Activated T-cell treated with anti-CD3 and anti-CD28 coated beads for 4 hours (primary cell): ENCODE results near the gene PREB.
A peak's percentile ranks its signal among the peaks of the same experiment; 100 is the strongest.
"Not testable (repeated sequence)": the region's sequence is repeated elsewhere in the genome, so short reads cannot be mapped to it uniquely, and the experiment has no call there.

ENCODE experiments used
- DNase-seq: peaks from one replicate; pipeline ENCODE4 v3.0.0-alpha.2; 2020

PREB gene

GRCh38 chr2:27133905-27134780 is at the start of gene PREB:
PREB (minus strand) TSS chr2:27134636; CDS start chr2:27134421, 215 bp downstream.
- peak; percentile 97 for DNase-seq

- no peak for DNase-seq
Observed at GRCh38 chr2:27184115-27184514, 49.7 kb upstream of the PREB start.

- DNase-seq, result no peak
Observed at GRCh38 chr2:27182346-27182745, 47.9 kb upstream of the PREB start.

GRCh38 chr2:27179344-27180000 is 45.0 kb upstream of the PREB start:
- DNase-seq, result no peak

- no peak for DNase-seq
Observed at GRCh38 chr2:27178469-27178868, 44.0 kb upstream of the PREB start.

GRCh38 chr2:27177441-27178351 is 43.3 kb upstream of the PREB start:
- no peak for DNase-seq

GRCh38 chr2:27175781-27176180 is 41.3 kb upstream of the PREB start:
- DNase-seq, result not testable (repeated sequence)

- no peak for DNase-seq
Observed at GRCh38 chr2:27175330-27175729, 40.9 kb upstream of the PREB start.

GRCh38 chr2:27174638-27175037 is 40.2 kb upstream of the PREB start:
- DNase-seq, result no peak

- DNase-seq, result no peak
Observed at GRCh38 chr2:27171351-27171848, 37.0 kb upstream of the PREB start.

GRCh38 chr2:27170581-27171337 is 36.3 kb upstream of the PREB start:
- no peak for DNase-seq

- DNase-seq, result no peak
Observed at GRCh38 chr2:27164960-27165763, 30.7 kb upstream of the PREB start.

- DNase-seq, result no peak
Observed at GRCh38 chr2:27162151-27163121, 28.0 kb upstream of the PREB start.

- no peak for DNase-seq
Observed at GRCh38 chr2:27160191-27160590, 25.8 kb upstream of the PREB start.

- DNase-seq, result no peak
Observed at GRCh38 chr2:27159271-27159670, 24.8 kb upstream of the PREB start.

GRCh38 chr2:27158468-27158867 is 24.0 kb upstream of the PREB start:
- no peak for DNase-seq

GRCh38 chr2:27155069-27155520 is 20.7 kb upstream of the PREB start:
- DNase-seq, result no peak

- DNase-seq, result no peak
Observed at GRCh38 chr2:27154488-27154887, 20.1 kb upstream of the PREB start.

GRCh38 chr2:27152796-27153464 is 18.5 kb upstream of the PREB start:
- DNase-seq, result no peak
